ENCODE results near the gene SLA2. TPM values are rescaled to one million over a fixed set of nuclear protein-coding genes. Genes with fewer than 3 reads are reported as not detected.

SLA2 gene
- total and polyA plus RNA-seq, 2 of the 4 experiments (the other 2 are of a cell fraction), result 0.03 TPM; not detected in 1

DNA sequence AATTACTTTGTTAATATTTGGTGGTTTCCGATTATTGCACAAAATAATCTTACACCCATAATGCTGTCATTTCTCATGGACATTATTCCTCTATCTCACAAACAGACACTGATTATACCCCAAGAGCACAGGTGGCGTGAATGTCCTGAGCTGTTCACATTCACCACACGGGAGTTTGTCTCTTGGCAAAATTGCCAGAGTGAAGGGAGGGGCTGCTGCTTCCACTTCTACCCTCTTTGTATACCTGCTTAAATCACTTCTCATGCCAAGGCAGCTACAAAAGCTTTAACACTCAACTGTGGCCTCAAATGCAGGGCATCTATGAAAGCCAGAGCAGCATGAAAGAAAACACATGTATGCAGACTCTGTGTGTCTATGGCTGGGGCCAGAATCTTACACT is 41.9 kb upstream of the SLA2 start:
- DNase-seq (no peak), ATAC-seq (ENCODE audit: low read depth) (no peak)
- intact Hi-C loops (cut with micrococcal nuclease) (no loop called here), in situ Hi-C loops (cut with MboI; ENCODE audit: low sequenced_read_pairs) (no loop called here), dilution Hi-C loops (cut with HindIII; ENCODE audit: low sequenced_read_pairs, unreplicated experiment) (no loop called here)
- H3K36me3 ChIP-seq (ENCODE audit: control insufficient read depth, insufficient read depth, low read length), result peaks cover 13% of the 10 kb centered on the region
- H3K23ac ChIP-seq (ENCODE audit: low read depth, low read length), result no peak overlapping the region
- no peak overlapping the region for H4K91ac ChIP-seq (ENCODE audit: insufficient read depth, low read depth, low read length)
- no TSS peak for BruUV-seq (replicated peaks)
- H2AK9ac ChIP-seq (replicated peaks; ENCODE audit: low read depth, low read length, poor library complexity), result no peak overlapping the region
- POLR2A ChIA-PET (ENCODE audit: unreplicated experiment), result interaction anchor here (1.0 kb wide), 1 partner anchor 140 kb away, joined by 8 read pairs; no protein-coding TSS in a partner anchor
- H3K4me3 ChIP-seq (ENCODE audit: insufficient read depth, low read depth, low read length), result no peak overlapping the region
- no peak overlapping the region for H4K5ac ChIP-seq (ENCODE audit: low read depth, low read length)
- no peak overlapping the region for H2BK15ac ChIP-seq (ENCODE audit: low read depth, low read length)
- TF ChIP-seq RCOR1 (IDR thresholded peaks at IDR 0.05; ENCODE audit: insufficient replicate concordance, low read length) (no peak), BHLHE40 (IDR thresholded peaks at IDR 0.05; ENCODE audit: low read depth, low read length) (no peak), RFX5 (IDR thresholded peaks at IDR 0.05; ENCODE audit: low read depth, low read length) (no peak), POLR2A (IDR thresholded peaks at IDR 0.05; ENCODE audit: low read depth, low read length) (no peak), SMC3 (IDR thresholded peaks at IDR 0.05; ENCODE audit: low read depth, low read length) (no peak), MXI1 (IDR thresholded peaks at IDR 0.05; ENCODE audit: borderline replicate concordance, low read depth, low read length) (no peak), USF2 (IDR thresholded peaks at IDR 0.05; ENCODE audit: low read depth, low read length) (no peak), CHD1 (IDR thresholded peaks at IDR 0.05; ENCODE audit: low read depth, low read length) (no peak), CEBPB (IDR thresholded peaks at IDR 0.05; ENCODE audit: low read depth, low read length) (no peak), MAZ (IDR thresholded peaks at IDR 0.05; ENCODE audit: borderline replicate concordance, low read depth, low read length) (no peak), MAFK (IDR thresholded peaks at IDR 0.05; ENCODE audit: low read depth, low read length) (no peak), NFE2L2 (IDR thresholded peaks at IDR 0.05; ENCODE audit: low read depth, low read length) (no peak), RAD21 (IDR thresholded peaks at IDR 0.05; ENCODE audit: low read length) (no peak), FOS (IDR thresholded peaks at IDR 0.05; ENCODE audit: low read depth, low read length) (no peak)
- TF ChIP-seq, protein P1, sequence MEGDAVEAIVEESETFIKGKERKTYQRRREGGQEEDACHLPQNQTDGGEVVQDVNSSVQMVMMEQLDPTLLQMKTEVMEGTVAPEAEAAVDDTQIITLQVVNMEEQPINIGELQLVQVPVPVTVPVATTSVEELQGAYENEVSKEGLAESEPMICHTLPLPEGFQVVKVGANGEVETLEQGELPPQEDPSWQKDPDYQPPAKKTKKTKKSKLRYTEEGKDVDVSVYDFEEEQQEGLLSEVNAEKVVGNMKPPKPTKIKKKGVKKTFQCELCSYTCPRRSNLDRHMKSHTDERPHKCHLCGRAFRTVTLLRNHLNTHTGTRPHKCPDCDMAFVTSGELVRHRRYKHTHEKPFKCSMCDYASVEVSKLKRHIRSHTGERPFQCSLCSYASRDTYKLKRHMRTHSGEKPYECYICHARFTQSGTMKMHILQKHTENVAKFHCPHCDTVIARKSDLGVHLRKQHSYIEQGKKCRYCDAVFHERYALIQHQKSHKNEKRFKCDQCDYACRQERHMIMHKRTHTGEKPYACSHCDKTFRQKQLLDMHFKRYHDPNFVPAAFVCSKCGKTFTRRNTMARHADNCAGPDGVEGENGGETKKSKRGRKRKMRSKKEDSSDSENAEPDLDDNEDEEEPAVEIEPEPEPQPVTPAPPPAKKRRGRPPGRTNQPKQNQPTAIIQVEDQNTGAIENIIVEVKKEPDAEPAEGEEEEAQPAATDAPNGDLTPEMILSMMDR (conservative IDR thresholded peaks at IDR 0.05; ENCODE audit: low read depth, low read length), result no peak
- TF ChIP-seq, protein P2, sequence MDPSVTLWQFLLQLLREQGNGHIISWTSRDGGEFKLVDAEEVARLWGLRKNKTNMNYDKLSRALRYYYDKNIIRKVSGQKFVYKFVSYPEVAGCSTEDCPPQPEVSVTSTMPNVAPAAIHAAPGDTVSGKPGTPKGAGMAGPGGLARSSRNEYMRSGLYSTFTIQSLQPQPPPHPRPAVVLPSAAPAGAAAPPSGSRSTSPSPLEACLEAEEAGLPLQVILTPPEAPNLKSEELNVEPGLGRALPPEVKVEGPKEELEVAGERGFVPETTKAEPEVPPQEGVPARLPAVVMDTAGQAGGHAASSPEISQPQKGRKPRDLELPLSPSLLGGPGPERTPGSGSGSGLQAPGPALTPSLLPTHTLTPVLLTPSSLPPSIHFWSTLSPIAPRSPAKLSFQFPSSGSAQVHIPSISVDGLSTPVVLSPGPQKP (IDR thresholded peaks at IDR 0.05; ENCODE audit: borderline replicate concordance, low read depth, low read length), result no peak
- CTCF ChIA-PET, result interaction anchor here (0.5 to 0.6 kb wide), 2 partner anchors 29 to 222 kb away, joined by 3 to 4 read pairs; no protein-coding TSS in a partner anchor
- H3K9ac ChIP-seq (ENCODE audit: low read depth, low read length), result no peak overlapping the region
- no peaks in the 10 kb centered on the region for H4K20me1 ChIP-seq (ENCODE audit: insufficient read depth, low read length)
- no peak overlapping the region for H4K8ac ChIP-seq (ENCODE audit: low read depth in 2 of 2, low read length in 2 of 2)
- H2BK120ac ChIP-seq (ENCODE audit: low read depth, low read length), result no peak overlapping the region
- H3K56ac ChIP-seq (ENCODE audit: extremely low read depth, insufficient read depth, low read length), result no peak overlapping the region
- no peak overlapping the region for H2BK5ac ChIP-seq (ENCODE audit: low read depth, low read length, poor library complexity, severe bottlenecking)
- H2AFZ ChIP-seq (replicated peaks; ENCODE audit: low read length, poor library complexity), result no peak overlapping the region
- WGBS, 2 experiments (ENCODE audit: extremely low coverage in 2 of 2, insufficient read length in 1 of 2), result no CpG with 5 or more reads among the region's 3 CpGs
- H2AK5ac ChIP-seq (ENCODE audit: low read depth, low read length), result no peak overlapping the region
- H3K79me1 ChIP-seq (ENCODE audit: low read depth in 1 of 2, low read length in 2 of 2), result no peaks in the 10 kb centered on the region
- no peaks in the 10 kb centered on the region for H3K27me3 ChIP-seq (ENCODE audit: control insufficient read depth, insufficient read depth, low read length)
- peaks cover 3% of the 10 kb centered on the region; the same call in 1 of the 2 replicates for H3K9me1 ChIP-seq (ENCODE audit: insufficient read depth, low read length)
- H2BK20ac ChIP-seq (ENCODE audit: low read depth, low read length), result no peak overlapping the region
- no peak overlapping the region for H3K18ac ChIP-seq (ENCODE audit: low read depth, low read length)
- no peak overlapping the region for H3K14ac ChIP-seq (replicated peaks; ENCODE audit: low read depth, low read length)
- H3K4me1 ChIP-seq (ENCODE audit: control insufficient read depth, insufficient read depth, low read length), result no peaks in the 10 kb centered on the region
- no peak overlapping the region for H3K4me2 ChIP-seq (ENCODE audit: low read depth, low read length)
- H3K27ac ChIP-seq (ENCODE audit: insufficient read depth, low read length), result no peak overlapping the region
- no peak overlapping the region for H3K4ac ChIP-seq (ENCODE audit: low read depth, low read length)
- H3K9me3 ChIP-seq (ENCODE audit: control insufficient read depth, insufficient read depth, low read length), result no peaks in the 10 kb centered on the region

All from IMR-90 (cell line).